PFSK-1 (cell line): Measurements from ENCODE around the gene AQP4.

Experiments
- POLR2AphosphoS5 ChIP-seq: IDR thresholded peaks from 2 replicates; pipeline ENCODE4 v1.6.1; 2012; ENCODE audit warnings: low read depth, mild to moderate bottlenecking, control low read depth, low read length, moderate library complexity
- TAF1 ChIP-seq: IDR thresholded peaks from 2 replicates; pipeline ENCODE4 v1.6.1; 2012; ENCODE audit warnings: low read length, control low read depth, borderline replicate concordance; ENCODE audit not compliant: insufficient read depth
- TF ChIP-seq, protein P1 (sequence below), 2 experiments: IDR thresholded peaks; 2 replicates each; pipeline versions ENCODE4 v1.6.1 to v1.8.0; 2011 to 2012; ENCODE audit warnings: low read depth in 2 of 2, low read length in 2 of 2, control low read depth in 1 of 2, inconsistent platforms in 1 of 2, mild to moderate bottlenecking in 1 of 2, moderate library complexity in 1 of 2; ENCODE audit not compliant: insufficient read depth in 1 of 2

DNA sequence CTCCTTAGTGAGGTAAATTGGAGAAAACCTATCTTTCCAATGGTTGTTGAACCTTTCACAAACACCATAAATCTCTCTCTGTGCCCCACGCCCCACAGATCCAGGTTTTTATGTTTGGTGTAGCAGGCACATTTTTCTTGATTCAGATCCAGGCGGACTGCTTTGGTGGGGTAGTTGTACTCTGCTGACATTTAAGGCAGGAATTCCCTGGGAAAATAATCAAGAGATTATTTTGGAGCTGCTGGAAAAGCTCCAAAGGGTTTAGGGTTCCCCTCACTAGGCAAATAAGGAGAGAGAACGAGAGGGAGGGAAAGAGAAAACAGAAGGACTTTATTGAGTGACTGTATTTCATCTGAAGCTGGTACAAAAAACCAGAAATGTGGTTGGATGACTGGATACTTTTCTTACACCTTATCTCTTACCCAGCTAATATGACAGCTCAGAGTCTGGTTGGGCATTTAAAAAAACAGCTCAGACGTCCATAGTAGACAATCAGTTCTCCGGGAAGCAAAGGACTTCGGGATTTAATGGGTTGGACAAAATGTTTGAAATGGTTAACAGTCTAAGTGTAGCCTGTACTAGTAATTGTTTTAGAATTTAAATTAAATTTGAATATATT lies 3.6 kb upstream of the AQP4 start:
- no peak for TF ChIP-seq POLR2AphosphoS5
- TF ChIP-seq, protein P1, sequence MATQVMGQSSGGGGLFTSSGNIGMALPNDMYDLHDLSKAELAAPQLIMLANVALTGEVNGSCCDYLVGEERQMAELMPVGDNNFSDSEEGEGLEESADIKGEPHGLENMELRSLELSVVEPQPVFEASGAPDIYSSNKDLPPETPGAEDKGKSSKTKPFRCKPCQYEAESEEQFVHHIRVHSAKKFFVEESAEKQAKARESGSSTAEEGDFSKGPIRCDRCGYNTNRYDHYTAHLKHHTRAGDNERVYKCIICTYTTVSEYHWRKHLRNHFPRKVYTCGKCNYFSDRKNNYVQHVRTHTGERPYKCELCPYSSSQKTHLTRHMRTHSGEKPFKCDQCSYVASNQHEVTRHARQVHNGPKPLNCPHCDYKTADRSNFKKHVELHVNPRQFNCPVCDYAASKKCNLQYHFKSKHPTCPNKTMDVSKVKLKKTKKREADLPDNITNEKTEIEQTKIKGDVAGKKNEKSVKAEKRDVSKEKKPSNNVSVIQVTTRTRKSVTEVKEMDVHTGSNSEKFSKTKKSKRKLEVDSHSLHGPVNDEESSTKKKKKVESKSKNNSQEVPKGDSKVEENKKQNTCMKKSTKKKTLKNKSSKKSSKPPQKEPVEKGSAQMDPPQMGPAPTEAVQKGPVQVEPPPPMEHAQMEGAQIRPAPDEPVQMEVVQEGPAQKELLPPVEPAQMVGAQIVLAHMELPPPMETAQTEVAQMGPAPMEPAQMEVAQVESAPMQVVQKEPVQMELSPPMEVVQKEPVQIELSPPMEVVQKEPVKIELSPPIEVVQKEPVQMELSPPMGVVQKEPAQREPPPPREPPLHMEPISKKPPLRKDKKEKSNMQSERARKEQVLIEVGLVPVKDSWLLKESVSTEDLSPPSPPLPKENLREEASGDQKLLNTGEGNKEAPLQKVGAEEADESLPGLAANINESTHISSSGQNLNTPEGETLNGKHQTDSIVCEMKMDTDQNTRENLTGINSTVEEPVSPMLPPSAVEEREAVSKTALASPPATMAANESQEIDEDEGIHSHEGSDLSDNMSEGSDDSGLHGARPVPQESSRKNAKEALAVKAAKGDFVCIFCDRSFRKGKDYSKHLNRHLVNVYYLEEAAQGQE (IDR thresholded peaks at IDR 0.05; ENCODE audit: insufficient read depth in 1 of 2, low read depth in 2 of 2, low read length in 2 of 2), result no peak
- TF ChIP-seq TAF1, result no peak
